ENCODE data around the gene GRIN2A. TPM values are rescaled to one million over a fixed set of nuclear protein-coding genes. Genes with fewer than 3 reads are reported as not detected.

GRIN2A gene
- polyA plus RNA-seq, 1 donor from 2014 or later = 0.11 TPM

- H3K9ac ChIP-seq (ENCODE audit: low read length) = no peak overlapping the region
- H3F3A ChIP-seq (ENCODE audit: insufficient read depth, low read length, poor library complexity, severe bottlenecking) = no peaks in the 10 kb centered on the region
- no peak overlapping the region for H3K27ac ChIP-seq (ENCODE audit: low read length)
- no peaks in the 10 kb centered on the region for H3K9me3 ChIP-seq (ENCODE audit: low read length)
- peaks cover 33% of the 10 kb centered on the region for H3K27me3 ChIP-seq (ENCODE audit: insufficient read depth, low read depth, low read length)
- no peak overlapping the region for H3K4me3 ChIP-seq (ENCODE audit: low read length)
- no peaks in the 10 kb centered on the region for H4K20me1 ChIP-seq (ENCODE audit: insufficient read depth)
- no peak for TF ChIP-seq SMC3 (conservative IDR thresholded peaks at IDR 0.05; ENCODE audit: poor library complexity)
- TF ChIP-seq CTCF (IDR thresholded peaks at IDR 0.05; ENCODE audit: poor library complexity, severe bottlenecking) = no peak
- TF ChIP-seq TAF1 (IDR thresholded peaks at IDR 0.05; ENCODE audit: low read depth) = no peak
- TF ChIP-seq EP300 (conservative IDR thresholded peaks at IDR 0.05; ENCODE audit: poor library complexity, severe bottlenecking) = no peak
- TF ChIP-seq MXI1 (conservative IDR thresholded peaks at IDR 0.05; ENCODE audit: poor library complexity, severe bottlenecking) = no peak
- TF ChIP-seq RAD21 (conservative IDR thresholded peaks at IDR 0.05) = no peak
- TF ChIP-seq EZH2 (IDR thresholded peaks at IDR 0.05; ENCODE audit: borderline replicate concordance, insufficient read depth, low read length, poor library complexity, severe bottlenecking) = no peak
- no peak for TF ChIP-seq POLR2AphosphoS5 (IDR thresholded peaks at IDR 0.05)
- no peak for TF ChIP-seq REST (IDR thresholded peaks at IDR 0.05; ENCODE audit: borderline replicate concordance)
- no peak overlapping the region for H2AFZ ChIP-seq (ENCODE audit: low read depth, low read length)
- H3K4me2 ChIP-seq (ENCODE audit: low read length) = no peak overlapping the region
- H3K36me3 ChIP-seq (ENCODE audit: insufficient read depth, low read length) = no peaks in the 10 kb centered on the region
- no peaks in the 10 kb centered on the region for H3K79me2 ChIP-seq (replicated peaks; ENCODE audit: insufficient read depth, low read length)
- no peaks in the 10 kb centered on the region for H3K9me2 ChIP-seq (ENCODE audit: insufficient read depth, low read length)
These were observed 3.7 kb downstream of the GRIN2A start for GRCh38 chr16:10178526-10178925.

- Histone ChIP-seq H3K9ac (ENCODE audit: low read length) (no peak overlapping the region), H3K27me3 (ENCODE audit: insufficient read depth, low read depth, low read length) (peaks cover 29% of the 10 kb centered on the region), H3F3A (ENCODE audit: insufficient read depth, low read length, poor library complexity, severe bottlenecking) (no peaks in the 10 kb centered on the region), H3K79me2 (replicated peaks; ENCODE audit: insufficient read depth, low read length) (no peaks in the 10 kb centered on the region), H3K4me2 (ENCODE audit: low read length) (no peak overlapping the region), H3K27ac (ENCODE audit: low read length) (no peak overlapping the region), H3K9me3 (ENCODE audit: low read length) (no peaks in the 10 kb centered on the region), H2AFZ (ENCODE audit: low read depth, low read length) (no peak overlapping the region), H3K9me2 (ENCODE audit: insufficient read depth, low read length) (no peaks in the 10 kb centered on the region), H3K4me3 (ENCODE audit: low read length) (no peak overlapping the region), H4K20me1 (ENCODE audit: insufficient read depth) (no peaks in the 10 kb centered on the region), H3K36me3 (ENCODE audit: insufficient read depth, low read length) (no peaks in the 10 kb centered on the region)
- TF ChIP-seq REST (IDR thresholded peaks at IDR 0.05; ENCODE audit: borderline replicate concordance) = no peak
- no peak for TF ChIP-seq RAD21 (conservative IDR thresholded peaks at IDR 0.05)
- no peak for TF ChIP-seq POLR2AphosphoS5 (IDR thresholded peaks at IDR 0.05)
- TF ChIP-seq CTCF (IDR thresholded peaks at IDR 0.05; ENCODE audit: poor library complexity, severe bottlenecking) = no peak
- TF ChIP-seq TAF1 (IDR thresholded peaks at IDR 0.05; ENCODE audit: low read depth) = no peak
- TF ChIP-seq EP300 (conservative IDR thresholded peaks at IDR 0.05; ENCODE audit: poor library complexity, severe bottlenecking) = no peak
- TF ChIP-seq MXI1 (conservative IDR thresholded peaks at IDR 0.05; ENCODE audit: poor library complexity, severe bottlenecking) = no peak
- no peak for TF ChIP-seq EZH2 (IDR thresholded peaks at IDR 0.05; ENCODE audit: borderline replicate concordance, insufficient read depth, low read length, poor library complexity, severe bottlenecking)
- TF ChIP-seq SMC3 (conservative IDR thresholded peaks at IDR 0.05; ENCODE audit: poor library complexity) = no peak
These were observed 4.1 kb downstream of the GRIN2A start for GRCh38 chr16:10178080-10178479.
